H1 (cell line): ENCODE results near the gene OR52W1. TPM values are rescaled to one million over a fixed set of nuclear protein-coding genes. Genes with fewer than 3 reads are reported as not detected.

Experiments used
- CTCF ChIA-PET: fragments of 300-600 bp; sonication (Branson Sonifier 250); formaldehyde crosslinking; loops from one replicate; lab custom pipeline; 2021; ENCODE audit not compliant: partially characterized antibody; lab: Charles Lee
- POLR2A ChIA-PET: fragments of 300-600 bp; sonication (Branson Sonifier 250); formaldehyde crosslinking; loops from one replicate; lab custom pipeline; 2021; ENCODE audit warnings: inconsistent platforms; ENCODE audit not compliant: partially characterized antibody; lab: Charles Lee
- DNase-seq, 2 experiments: peaks; one replicate each; pipeline versions ENCODE4 v3.0.0 to v3.0.0-alpha.2; 2010 to 2022; ENCODE audit warnings: low spot score in 2 of 2, low read depth in 1 of 2, mixed read lengths in 1 of 2
- FAIRE-seq: peaks from 2 replicates; lab custom pipeline; 2011; peaks lifted over from hg19 to GRCh38; lab: Jason Lieb, UNC
- H2AFZ ChIP-seq: 2 replicates; pipeline ENCODE4 v1.8.1; 2012; ENCODE audit warnings: low read length, inconsistent platforms
- H2AK5ac ChIP-seq: 2 replicates; pipeline ENCODE4 v1.6.1; 2013; ENCODE audit warnings: low read depth, low read length
- H2BK120ac ChIP-seq: replicated peaks from 2 replicates; pipeline ENCODE3; 2013; ENCODE audit warnings: low read depth, low read length, inconsistent platforms
- H2BK12ac ChIP-seq: 2 replicates; pipeline ENCODE4 v1.6.1; 2013; ENCODE audit warnings: low read depth, low read length
- H2BK15ac ChIP-seq: 2 replicates; pipeline ENCODE4 v1.6.1; 2013; ENCODE audit warnings: low read length
- H2BK20ac ChIP-seq: 2 replicates; pipeline ENCODE4 v1.6.1; 2013; ENCODE audit warnings: low read length
- H2BK5ac ChIP-seq: 2 replicates; pipeline ENCODE4 v1.6.1; 2013; ENCODE audit warnings: low read depth, low read length
- H3K14ac ChIP-seq: 2 replicates; pipeline ENCODE4 v1.6.1; 2013; ENCODE audit warnings: inconsistent platforms; ENCODE audit not compliant: insufficient read length
- H3K18ac ChIP-seq: 2 replicates; pipeline ENCODE4 v1.6.1; 2013; ENCODE audit warnings: low read length; ENCODE audit errors: extremely low read depth
- H3K23ac ChIP-seq: 2 replicates; pipeline ENCODE4 v1.6.1; 2013; ENCODE audit warnings: inconsistent platforms; ENCODE audit not compliant: insufficient read length
- H3K23me2 ChIP-seq: 2 replicates; pipeline ENCODE4 v1.6.1; 2013; ENCODE audit warnings: low read depth, low read length
- H3K27ac ChIP-seq: 2 replicates; pipeline ENCODE4 v1.6.1; 2011; ENCODE audit warnings: low read depth, low read length, inconsistent platforms
- H3K27me3 ChIP-seq, 4 experiments: replicated peaks in 1 of 4; 1 replicate in 1 of 4; 2 replicates in 3 of 4; pipeline versions ENCODE4 v1.6.1 to v1.8.1; 2011 to 2013; ENCODE audit warnings: low read length in 3 of 4, mild to moderate bottlenecking in 3 of 4, inconsistent platforms in 2 of 4, mixed read lengths in 2 of 4, moderate library complexity in 1 of 4; ENCODE audit not compliant: control insufficient read depth in 3 of 4, insufficient read depth in 3 of 4; ENCODE audit errors: extremely low read depth in 1 of 4
- H3K36me3 ChIP-seq, 4 experiments: 2 replicates each; pipeline versions ENCODE4 v1.6.1 to v1.8.1; 2011 to 2013; ENCODE audit warnings: mild to moderate bottlenecking in 4 of 4, low read length in 3 of 4, moderate library complexity in 2 of 4, control low read depth in 1 of 4, inconsistent platforms in 1 of 4; ENCODE audit not compliant: insufficient read depth in 4 of 4, control insufficient read depth in 2 of 4
- H3K4ac ChIP-seq: replicated peaks from 2 replicates; pipeline ENCODE3; 2013; ENCODE audit warnings: low read length, low read depth, mixed read lengths, inconsistent platforms; ENCODE audit not compliant: insufficient read length
- H3K4me1 ChIP-seq, 4 experiments: replicated peaks in 1 of 4; 1 replicate in 1 of 4; 2 replicates in 3 of 4; pipeline versions ENCODE4 v1.6.1 to v1.8.1; 2011 to 2013; ENCODE audit warnings: low read length in 3 of 4, inconsistent platforms in 2 of 4, mixed read lengths in 1 of 4; ENCODE audit not compliant: insufficient read depth in 4 of 4, control insufficient read depth in 3 of 4
- H3K4me2 ChIP-seq, 2 experiments: 2 replicates each; pipeline versions ENCODE4 v1.6.1 to v1.8.1; 2011 to 2013; ENCODE audit warnings: low read depth in 2 of 2, low read length in 2 of 2, control low read depth in 1 of 2, inconsistent platforms in 1 of 2, mild to moderate bottlenecking in 1 of 2; ENCODE audit not compliant: insufficient read depth in 1 of 2
- H3K4me3 ChIP-seq, 4 experiments: fragments of 200-600, 300-600 bp in 1 of 4; sonication (generic), shearing (Covaris generic), sonication (Bioruptor Twin) in 1 of 4; 2 replicates each; pipeline versions ENCODE4 v1.5.1 to v1.8.1; 2011 to 2016; ENCODE audit warnings: low read length in 4 of 4, low read depth in 3 of 4, control low read depth in 2 of 4, inconsistent platforms in 2 of 4, mild to moderate bottlenecking in 2 of 4, mixed read lengths in 1 of 4, moderate library complexity in 1 of 4; ENCODE audit not compliant: insufficient read depth in 2 of 4; ENCODE audit errors: extremely low read depth in 1 of 4
- H3K56ac ChIP-seq: replicated peaks from 2 replicates; pipeline ENCODE3; 2013; ENCODE audit warnings: low read depth, mild to moderate bottlenecking, mixed read lengths, low read length, inconsistent platforms; ENCODE audit not compliant: insufficient read length
- H3K79me1 ChIP-seq: 2 replicates; pipeline ENCODE4 v1.6.1; 2013; ENCODE audit warnings: low read depth, low read length, control low read depth
- H3K79me2 ChIP-seq, 2 experiments: 2 replicates each; pipeline versions ENCODE4 v1.6.1 to v1.8.1; 2012 to 2013; ENCODE audit warnings: low read length in 2 of 2, mild to moderate bottlenecking in 2 of 2, inconsistent platforms in 1 of 2; ENCODE audit not compliant: insufficient read depth in 2 of 2, control insufficient read depth in 1 of 2
- H3K9ac ChIP-seq, 4 experiments: replicated peaks in 1 of 4; 1 replicate in 1 of 4; 2 replicates in 3 of 4; pipeline versions ENCODE4 v1.6.1 to v1.8.1; 2011 to 2013; ENCODE audit warnings: low read depth in 3 of 4, low read length in 3 of 4, control low read depth in 2 of 4, mild to moderate bottlenecking in 2 of 4, moderate library complexity in 2 of 4, inconsistent platforms in 1 of 4; ENCODE audit errors: extremely low read depth in 1 of 4
- H3K9me3 ChIP-seq, 2 experiments: 2 replicates each; pipeline versions ENCODE4 v1.6.1 to v1.8.1; 2012 to 2013; ENCODE audit warnings: mild to moderate bottlenecking in 2 of 2, moderate library complexity in 2 of 2, control low read depth in 1 of 2, inconsistent platforms in 1 of 2, low read depth in 1 of 2, low read length in 1 of 2, mixed read lengths in 1 of 2; ENCODE audit not compliant: insufficient read depth in 2 of 2
- H4K20me1 ChIP-seq, 2 experiments: replicated peaks in 1 of 2; 2 replicates each; pipeline versions ENCODE3 to v1.8.1; 2011 to 2013; ENCODE audit warnings: inconsistent platforms in 2 of 2, low read length in 2 of 2, mild to moderate bottlenecking in 1 of 2; ENCODE audit not compliant: insufficient read depth in 2 of 2, control insufficient read depth in 1 of 2
- H4K5ac ChIP-seq: 2 replicates; pipeline ENCODE4 v1.6.1; 2013; ENCODE audit warnings: low read length, low read depth, mixed read lengths, inconsistent platforms; ENCODE audit not compliant: insufficient read length
- H4K8ac ChIP-seq: 2 replicates; pipeline ENCODE4 v1.8.0; 2013; ENCODE audit warnings: mild to moderate bottlenecking, moderate library complexity, low read length, inconsistent platforms; ENCODE audit not compliant: insufficient read depth; ENCODE audit errors: extremely low read depth
- H4K91ac ChIP-seq: replicated peaks from 2 replicates; pipeline ENCODE3; 2013; ENCODE audit warnings: low read length, mixed read lengths, inconsistent platforms; ENCODE audit not compliant: insufficient read length
- BACH1 ChIP-seq: IDR thresholded peaks from 2 replicates; pipeline ENCODE4 v1.6.1; 2012; ENCODE audit warnings: low read length, improper control_type of control experiment
- CTBP2 ChIP-seq: IDR thresholded peaks from 2 replicates; pipeline ENCODE4 v1.7.0; 2011; ENCODE audit warnings: borderline replicate concordance, mild to moderate bottlenecking, moderate library complexity, mixed read lengths, low read length; ENCODE audit not compliant: insufficient read depth, insufficient read length
- EZH2 ChIP-seq: fragments of 200-600 bp; sonication (generic); IDR thresholded peaks from 2 replicates; pipeline ENCODE4 v1.7.1; 2012; ENCODE audit warnings: low read depth, mild to moderate bottlenecking, moderate library complexity, low read length, inconsistent platforms; ENCODE audit not compliant: severe bottlenecking
- GTF2F1 ChIP-seq: IDR thresholded peaks from 2 replicates; pipeline ENCODE4 v1.6.1; 2012; ENCODE audit warnings: low read depth, low read length, improper control_type of control experiment, borderline replicate concordance
- JUN ChIP-seq: IDR thresholded peaks from 2 replicates; pipeline ENCODE4 v1.6.1; 2011; ENCODE audit warnings: low read depth, mild to moderate bottlenecking, improper control_type of control experiment, low read length
- KDM4A ChIP-seq: IDR thresholded peaks from one replicate; pipeline ENCODE4 v1.7.1; 2012; ENCODE audit warnings: low read depth, mild to moderate bottlenecking, moderate library complexity, low read length, inconsistent platforms; ENCODE audit not compliant: severe bottlenecking
- NANOG ChIP-seq: IDR thresholded peaks from 2 replicates; pipeline ENCODE4 v1.6.1; 2011; ENCODE audit warnings: low read length, low read depth, mild to moderate bottlenecking, inconsistent platforms; ENCODE audit not compliant: insufficient read depth, poor library complexity, severe bottlenecking
- NRF1 ChIP-seq: IDR thresholded peaks from 2 replicates; pipeline ENCODE4 v1.6.1; 2011; ENCODE audit warnings: mild to moderate bottlenecking, low read depth, low read length, improper control_type of control experiment
- RNF2 ChIP-seq: fragments of 200-900, 300-1000 bp; sonication (generic); IDR thresholded peaks from 2 replicates; pipeline ENCODE4 v1.7.1; 2016; ENCODE audit warnings: borderline replicate concordance, low read depth, mild to moderate bottlenecking, antibody characterized with exemption, low read length; ENCODE audit not compliant: poor library complexity, severe bottlenecking; ENCODE audit errors: missing control alignments
- SP4 ChIP-seq: IDR thresholded peaks from 2 replicates; pipeline ENCODE4 v1.6.1; 2012; ENCODE audit warnings: low read length, inconsistent platforms
- TAF1 ChIP-seq: IDR thresholded peaks from 2 replicates; pipeline ENCODE4 v1.6.1; 2011; ENCODE audit warnings: mild to moderate bottlenecking, low read depth, low read length
- WGBS, 2 experiments: shearing (Covaris generic) in 1 of 2; methylation state at CpG; one replicate each; pipeline versions ENCODE4 v1.1.6 to v1.1.7; 2013 to 2015; ENCODE audit warnings: low lambda C conversion rate in 2 of 2, mixed read lengths in 2 of 2, inconsistent platforms in 1 of 2, low coverage in 1 of 2, missing lambda C conversion rate in 1 of 2; ENCODE audit not compliant: insufficient replicate concordance in 2 of 2, insufficient coverage in 1 of 2, insufficient read length in 1 of 2; ENCODE audit errors: extremely low coverage in 1 of 2, missing lambda C conversion rate in 1 of 2; 5-methylcytosine and 5-hydroxymethylcytosine counted together
- polyA plus RNA-seq, 7 experiments: library from polyadenylated mRNA; depleted of rRNA in 3 of 7; stranded (reverse) in 5 of 7; unstranded in 2 of 7; fragments of >200 nt in 5 of 7; fragments of 200-250 nt in 2 of 7; gene quantifications; 1 replicate in 5 of 7; 2 replicates in 1 of 7; 4 replicates in 1 of 7; pipeline versions ENCODE4 v1.2.1 to v1.2.3, GENCODE V29; 2011 to 2013; ENCODE audit warnings: missing spikeins in 2 of 7, mixed read lengths in 2 of 7
- total RNA-seq: library from RNA; stranded (reverse); fragmentation: NEBNext Ultra II Directional; extraction: Animal tissue kit (Norgen Biotek cat#: 25700); gene quantifications from 2 replicates; pipeline ENCODE4 v1.2.1, GENCODE V29; 2021
- TF ChIP-seq, protein P1 (sequence below): IDR thresholded peaks from 2 replicates; pipeline ENCODE4 v1.6.1; 2012; ENCODE audit warnings: inconsistent platforms

Gene OR52W1
- total and polyA plus RNA-seq, 2 of the 8 experiments (the other 6 are each of a cell fraction or from before 2014, with no cell fraction given), result not detected

DNA sequence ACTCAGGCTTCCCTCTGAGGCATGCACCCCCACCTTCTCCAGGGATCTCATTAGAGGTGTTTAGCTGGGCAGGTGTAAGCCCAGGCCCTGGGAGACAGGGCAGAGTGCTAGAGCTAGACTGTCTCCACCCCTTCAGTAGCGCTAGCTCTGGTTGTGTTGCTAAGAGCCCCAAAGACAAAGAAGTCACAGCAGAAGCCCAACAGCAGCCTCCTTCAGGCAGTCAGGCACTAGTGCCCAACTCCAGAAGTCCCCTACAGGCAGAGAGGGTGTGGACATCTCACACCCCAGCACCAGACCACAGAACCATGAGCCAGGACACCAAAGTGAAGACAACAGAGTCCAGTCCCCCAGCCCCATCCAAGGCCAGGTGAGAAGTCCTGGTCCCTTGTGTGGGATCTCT, 39.9 kb downstream of the OR52W1 start, which contains the start of gene CNGA4:
Gene CNGA4, plus strand, starts transcription at position 188 of the 400 bp plus-strand sequence. Its CDS starts 118 bp downstream, at position 306.
- H3K14ac ChIP-seq, result no peak within 1 kb of the TSS
- H2BK5ac ChIP-seq, result no peak within 1 kb of the TSS
- H3K18ac ChIP-seq, result no peak within 1 kb of the TSS
- no peak within 1 kb of the TSS for H2AFZ ChIP-seq
- H4K8ac ChIP-seq, result 0 out of 2 replicates have a peak within 1 kb of the TSS, but pooled peaks have one; percentile 15
- H2BK12ac ChIP-seq, result no peak within 1 kb of the TSS
- no peaks in the 10 kb centered on the region for H4K20me1 ChIP-seq
- H2BK120ac ChIP-seq, result no peak within 1 kb of the TSS
- 69% methylated on average over 1 of the region's 1 CpG; no CpG with 5 or more reads in 1 of the 2 experiments for WGBS, 2 experiments
- no peak within 1 kb of the TSS for H3K23ac ChIP-seq
- H3K4me2 ChIP-seq, result no peak within 1 kb of the TSS
- no peaks in the 10 kb centered on the region for H3K36me3 ChIP-seq
- H3K27me3 ChIP-seq, result peaks cover 0 to 2% (median under 1%) of the 10 kb centered on the region in 4 experiments; a peak in 1 of 7 replicates
- no peak within 1 kb of the TSS for H2BK15ac ChIP-seq
- ChIA-PET POLR2A (no interaction called here), CTCF (interaction anchor here (0.6 to 7.1 kb wide), 7 partner anchors 12 to 124 kb away, joined by 3 to 51 read pairs (median 4); no protein-coding TSS in a partner anchor)
- no peak within 1 kb of the TSS for H2AK5ac ChIP-seq
- H3K56ac ChIP-seq, result no peak within 1 kb of the TSS
- DNase-seq (no peak), FAIRE-seq (no peak)
- no peak within 1 kb of the TSS for H3K4me3 ChIP-seq
- no peaks in the 10 kb centered on the region for H3K9me3 ChIP-seq
- H3K23me2 ChIP-seq, result peaks cover 8% of the 10 kb centered on the region
- peaks cover 0 to 5% of the 10 kb centered on the region in 2 experiments; a peak in 2 of 4 replicates for H3K79me2 ChIP-seq
- H4K91ac ChIP-seq, result peak within 1 kb of the TSS; percentile 34
- H3K9ac ChIP-seq, result no peak within 1 kb of the TSS
- no peak within 1 kb of the TSS for H3K4ac ChIP-seq
- peaks cover 0 to under 1% (median under 1%) of the 10 kb centered on the region in 4 experiments; a peak in 3 of 7 replicates for H3K4me1 ChIP-seq
- H3K27ac ChIP-seq, result no peak within 1 kb of the TSS
- H2BK20ac ChIP-seq, result no peak within 1 kb of the TSS
- H4K5ac ChIP-seq, result no peak within 1 kb of the TSS
- H3K79me1 ChIP-seq, result no peaks in the 10 kb centered on the region; the same call in 1 of the 2 replicates
- TF ChIP-seq EZH2 (no peak), RNF2 (no peak), SP4 (no peak), GTF2F1 (no peak), CTBP2 (no peak), KDM4A (no peak), NRF1 (no peak), BACH1 (no peak), JUN (no peak), NANOG (no peak), TAF1 (no peak)
- TF ChIP-seq, protein P1, sequence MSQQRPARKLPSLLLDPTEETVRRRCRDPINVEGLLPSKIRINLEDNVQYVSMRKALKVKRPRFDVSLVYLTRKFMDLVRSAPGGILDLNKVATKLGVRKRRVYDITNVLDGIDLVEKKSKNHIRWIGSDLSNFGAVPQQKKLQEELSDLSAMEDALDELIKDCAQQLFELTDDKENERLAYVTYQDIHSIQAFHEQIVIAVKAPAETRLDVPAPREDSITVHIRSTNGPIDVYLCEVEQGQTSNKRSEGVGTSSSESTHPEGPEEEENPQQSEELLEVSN, result no peak
